SK-N-SH treated with all-trans-retinoic acid at 6 μM for 48 hours (cell line): Measurements from ENCODE around the gene KIF7.

Source experiments
- ATAC-seq: fragments of 200-7000 bp; cut with Tn5 transposase; 3 replicates; pipeline ENCODE4 v1.9.1; 2020; ENCODE audit warnings: mild to moderate bottlenecking, moderate library complexity
- ARNTL ChIP-seq: fragments of 450-650 bp; formaldehyde crosslinking; IDR thresholded peaks from 2 replicates; pipeline ENCODE4 v1.5.0; 2020; ENCODE audit warnings: low read depth, mild to moderate bottlenecking, moderate library complexity, borderline replicate concordance
- BACH2 ChIP-seq: fragments of 250-450 bp; sonication (Bioruptor Pico); IDR thresholded peaks from 2 replicates; pipeline ENCODE4 v1.9.0; 2021; ENCODE audit warnings: mild to moderate bottlenecking, borderline replicate concordance
- ESRRG ChIP-seq: fragments of 250-450 bp; sonication (Bioruptor Pico); IDR thresholded peaks from 2 replicates; pipeline ENCODE4 v1.6.1; 2021; ENCODE audit warnings: mild to moderate bottlenecking
- GLIS3 ChIP-seq: fragments of 250-450 bp; sonication (Bioruptor Pico); IDR thresholded peaks from 2 replicates; pipeline ENCODE4 v1.5.0; 2020; ENCODE audit warnings: mild to moderate bottlenecking, moderate library complexity
- ISL1 ChIP-seq: fragments of 250-450 bp; sonication (Bioruptor Pico); IDR thresholded peaks from 2 replicates; pipeline ENCODE4 v2.1.2; 2022; ENCODE audit warnings: mild to moderate bottlenecking, moderate library complexity
- OSR1 ChIP-seq: fragments of 250-450 bp; sonication (Bioruptor Pico); IDR thresholded peaks from 2 replicates; pipeline ENCODE4 v1.8.0; 2022; ENCODE audit warnings: moderate library complexity, mild to moderate bottlenecking, inconsistent platforms
- RARB ChIP-seq: fragments of 250-450 bp; sonication (Bioruptor Pico); IDR thresholded peaks from 2 replicates; pipeline ENCODE4 v1.8.0; 2021; ENCODE audit warnings: mild to moderate bottlenecking, moderate library complexity
- SNAI2 ChIP-seq: fragments of 250-450 bp; sonication (Bioruptor Pico); IDR thresholded peaks from 2 replicates; pipeline ENCODE4 v1.5.0; 2020; ENCODE audit warnings: mild to moderate bottlenecking, moderate library complexity
- TCF4 ChIP-seq: fragments of 250-450 bp; sonication (Bioruptor Pico); IDR thresholded peaks from 2 replicates; pipeline ENCODE4 v1.8.0; 2021; ENCODE audit warnings: mild to moderate bottlenecking, moderate library complexity, borderline replicate concordance
- ZC3H10 ChIP-seq: fragments of 250-450 bp; sonication (Bioruptor Pico); IDR thresholded peaks from 2 replicates; pipeline ENCODE4 v1.5.1; 2021; ENCODE audit warnings: mild to moderate bottlenecking, moderate library complexity
- ZFP3 ChIP-seq: fragments of 250-450 bp; sonication (Bioruptor Pico); IDR thresholded peaks from 2 replicates; pipeline ENCODE4 v1.5.0; 2020; ENCODE audit warnings: mild to moderate bottlenecking, moderate library complexity
- ZNF565 ChIP-seq: fragments of 450-650 bp; formaldehyde crosslinking; conservative IDR thresholded peaks from 2 replicates; pipeline ENCODE4 v1.5.0; 2020; ENCODE audit warnings: low read depth, mild to moderate bottlenecking, moderate library complexity
- ZNF70 ChIP-seq: fragments of 450-650 bp; formaldehyde crosslinking; IDR thresholded peaks from 2 replicates; pipeline ENCODE4 v1.5.0; 2020; ENCODE audit warnings: mild to moderate bottlenecking, moderate library complexity
- ZNF8 ChIP-seq: fragments of 450-650 bp; formaldehyde crosslinking; IDR thresholded peaks from 2 replicates; pipeline ENCODE4 v1.5.0; 2020; ENCODE audit warnings: mild to moderate bottlenecking, moderate library complexity
- TF ChIP-seq, protein P1 (sequence below): fragments of 250-450 bp; sonication (Bioruptor Pico); IDR thresholded peaks from 2 replicates; pipeline ENCODE4 v1.8.0; 2020; ENCODE audit warnings: mild to moderate bottlenecking, moderate library complexity, borderline replicate concordance
- TF ChIP-seq, protein P2 (sequence below): fragments of 250-450 bp; sonication (Bioruptor Pico); IDR thresholded peaks from 2 replicates; pipeline ENCODE4 v1.8.0; 2021; ENCODE audit warnings: low read depth, mild to moderate bottlenecking, moderate library complexity, borderline replicate concordance
- TF ChIP-seq, protein P3 (sequence below): fragments of 250-450 bp; sonication (Bioruptor Pico); IDR thresholded peaks from 2 replicates; pipeline ENCODE4 v1.5.1; 2021; ENCODE audit warnings: mild to moderate bottlenecking, moderate library complexity
- TF ChIP-seq, protein P4 (sequence below): fragments of 250-450 bp; sonication (Bioruptor Pico); IDR thresholded peaks from 2 replicates; pipeline ENCODE4 v1.5.1; 2020; ENCODE audit warnings: low read depth, mild to moderate bottlenecking, moderate library complexity

Gene KIF7

DNA sequence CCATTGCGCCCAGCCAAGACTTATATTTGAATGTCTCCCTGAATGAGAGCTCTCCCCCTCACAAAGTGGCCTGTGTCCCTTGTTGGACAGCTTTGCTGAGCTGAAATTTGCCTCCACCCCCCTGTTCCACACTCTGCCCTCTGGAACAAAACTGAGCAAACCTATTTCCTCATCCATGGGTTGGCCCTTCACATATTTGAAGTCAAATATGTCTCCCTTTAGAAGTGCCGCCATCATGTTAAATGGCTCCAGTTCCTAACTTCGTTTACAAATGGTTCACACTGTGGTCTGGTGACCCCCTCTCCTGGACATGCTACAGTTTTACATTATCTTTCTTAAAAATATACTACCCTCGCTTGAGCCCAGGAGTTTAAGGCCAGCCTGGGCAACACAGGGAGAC, 19.3 kb upstream of the KIF7 start:
- TF ChIP-seq OSR1 (CRISPR knock-in tag) (no peak), ZNF565 (no peak), ARNTL (CRISPR knock-in tag) (no peak), ISL1 (CRISPR knock-in tag) (no peak), ESRRG (CRISPR knock-in tag) (no peak), RARB (CRISPR knock-in tag) (no peak), ZC3H10 (no peak)
- TF ChIP-seq, protein P1, sequence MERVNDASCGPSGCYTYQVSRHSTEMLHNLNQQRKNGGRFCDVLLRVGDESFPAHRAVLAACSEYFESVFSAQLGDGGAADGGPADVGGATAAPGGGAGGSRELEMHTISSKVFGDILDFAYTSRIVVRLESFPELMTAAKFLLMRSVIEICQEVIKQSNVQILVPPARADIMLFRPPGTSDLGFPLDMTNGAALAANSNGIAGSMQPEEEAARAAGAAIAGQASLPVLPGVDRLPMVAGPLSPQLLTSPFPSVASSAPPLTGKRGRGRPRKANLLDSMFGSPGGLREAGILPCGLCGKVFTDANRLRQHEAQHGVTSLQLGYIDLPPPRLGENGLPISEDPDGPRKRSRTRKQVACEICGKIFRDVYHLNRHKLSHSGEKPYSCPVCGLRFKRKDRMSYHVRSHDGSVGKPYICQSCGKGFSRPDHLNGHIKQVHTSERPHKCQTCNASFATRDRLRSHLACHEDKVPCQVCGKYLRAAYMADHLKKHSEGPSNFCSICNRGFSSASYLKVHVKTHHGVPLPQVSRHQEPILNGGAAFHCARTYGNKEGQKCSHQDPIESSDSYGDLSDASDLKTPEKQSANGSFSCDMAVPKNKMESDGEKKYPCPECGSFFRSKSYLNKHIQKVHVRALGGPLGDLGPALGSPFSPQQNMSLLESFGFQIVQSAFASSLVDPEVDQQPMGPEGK: no peak
- TF ChIP-seq, protein P2, sequence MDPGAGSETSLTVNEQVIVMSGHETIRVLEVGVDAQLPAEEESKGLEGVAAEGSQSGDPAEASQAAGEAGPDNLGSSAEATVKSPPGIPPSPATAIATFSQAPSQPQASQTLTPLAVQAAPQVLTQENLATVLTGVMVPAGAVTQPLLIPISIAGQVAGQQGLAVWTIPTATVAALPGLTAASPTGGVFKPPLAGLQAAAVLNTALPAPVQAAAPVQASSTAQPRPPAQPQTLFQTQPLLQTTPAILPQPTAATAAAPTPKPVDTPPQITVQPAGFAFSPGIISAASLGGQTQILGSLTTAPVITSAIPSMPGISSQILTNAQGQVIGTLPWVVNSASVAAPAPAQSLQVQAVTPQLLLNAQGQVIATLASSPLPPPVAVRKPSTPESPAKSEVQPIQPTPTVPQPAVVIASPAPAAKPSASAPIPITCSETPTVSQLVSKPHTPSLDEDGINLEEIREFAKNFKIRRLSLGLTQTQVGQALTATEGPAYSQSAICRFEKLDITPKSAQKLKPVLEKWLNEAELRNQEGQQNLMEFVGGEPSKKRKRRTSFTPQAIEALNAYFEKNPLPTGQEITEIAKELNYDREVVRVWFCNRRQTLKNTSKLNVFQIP: no peak
- TF ChIP-seq, protein P3, sequence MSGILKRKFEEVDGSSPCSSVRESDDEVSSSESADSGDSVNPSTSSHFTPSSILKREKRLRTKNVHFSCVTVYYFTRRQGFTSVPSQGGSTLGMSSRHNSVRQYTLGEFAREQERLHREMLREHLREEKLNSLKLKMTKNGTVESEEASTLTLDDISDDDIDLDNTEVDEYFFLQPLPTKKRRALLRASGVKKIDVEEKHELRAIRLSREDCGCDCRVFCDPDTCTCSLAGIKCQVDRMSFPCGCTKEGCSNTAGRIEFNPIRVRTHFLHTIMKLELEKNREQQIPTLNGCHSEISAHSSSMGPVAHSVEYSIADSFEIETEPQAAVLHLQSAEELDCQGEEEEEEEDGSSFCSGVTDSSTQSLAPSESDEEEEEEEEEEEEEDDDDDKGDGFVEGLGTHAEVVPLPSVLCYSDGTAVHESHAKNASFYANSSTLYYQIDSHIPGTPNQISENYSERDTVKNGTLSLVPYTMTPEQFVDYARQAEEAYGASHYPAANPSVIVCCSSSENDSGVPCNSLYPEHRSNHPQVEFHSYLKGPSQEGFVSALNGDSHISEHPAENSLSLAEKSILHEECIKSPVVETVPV (CRISPR knock-in tag): no peak
- no peak for ATAC-seq

DNA sequence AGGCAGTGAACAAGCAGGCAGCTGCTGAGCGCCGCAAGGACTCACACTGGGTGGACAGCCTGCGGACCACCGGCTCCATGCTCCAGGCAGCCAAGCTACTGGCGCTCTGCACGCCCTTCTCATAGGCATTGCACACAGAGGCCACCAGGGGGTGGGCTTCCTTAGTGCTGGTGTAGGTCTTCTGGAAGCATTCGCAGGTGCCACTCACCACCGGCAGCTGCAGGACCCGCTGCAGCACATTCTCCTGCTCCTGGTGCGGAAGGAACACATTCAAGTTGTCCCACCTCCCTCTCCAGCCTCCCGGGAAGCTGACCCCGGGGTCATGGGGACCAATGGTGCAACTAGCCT, 17.9 kb upstream of the KIF7 start:
- ATAC-seq: peak; percentile 75
- TF ChIP-seq, protein P2: no peak
- TF ChIP-seq ZFP3 (no peak), SNAI2 (CRISPR knock-in tag) (no peak), BACH2 (CRISPR knock-in tag) (no peak), ZNF8 (no peak), ZNF70 (CRISPR knock-in tag) (no peak), TCF4 (no peak), OSR1 (CRISPR knock-in tag) (no peak)

DNA sequence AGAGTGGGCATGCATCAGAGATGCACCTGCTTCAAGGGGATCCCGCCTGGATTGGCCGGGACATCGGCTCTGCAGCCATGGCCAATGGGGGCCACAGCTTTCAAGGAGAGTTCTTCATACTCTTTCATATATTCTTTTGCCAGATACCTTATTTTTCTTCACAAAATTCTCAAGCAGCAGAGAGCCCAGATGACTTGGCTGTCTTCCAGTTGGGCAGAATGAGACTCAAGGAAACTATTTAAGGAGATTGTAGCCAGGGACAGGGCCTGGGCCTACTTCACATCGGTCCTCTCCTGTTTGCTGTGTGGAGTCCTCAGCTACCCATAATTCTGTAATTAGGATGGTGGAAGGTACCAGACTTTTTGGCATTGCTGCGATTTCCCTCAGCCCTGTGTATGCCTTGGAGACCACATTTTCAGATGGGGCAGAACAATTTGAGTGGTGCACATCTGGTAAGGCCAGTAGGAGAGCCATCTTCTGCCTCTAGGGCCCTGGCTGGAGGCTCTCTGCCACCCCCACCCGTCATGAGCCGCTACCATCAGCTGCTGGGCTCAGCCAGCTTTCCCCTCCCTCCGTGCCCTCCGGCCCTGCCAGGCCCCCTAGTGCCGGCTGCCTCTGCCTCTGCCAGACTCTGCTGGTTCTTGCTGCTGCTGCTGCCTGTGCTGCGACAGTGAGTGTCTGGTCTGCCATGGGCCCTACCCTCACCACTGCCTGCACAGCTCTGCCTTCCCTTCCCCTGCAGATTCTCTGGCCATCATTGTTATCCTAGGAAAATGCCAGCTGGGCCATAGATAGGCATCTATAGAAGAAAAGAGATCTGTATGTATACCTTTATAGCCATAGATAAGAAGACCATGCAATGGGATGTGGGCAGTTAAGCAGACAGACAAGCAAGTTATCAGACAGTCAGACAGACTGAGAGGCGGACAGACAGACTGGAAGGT, 17.2 kb upstream of the KIF7 start:
- TF ChIP-seq GLIS3 (CRISPR knock-in tag) (no peak), ZNF70 (CRISPR knock-in tag) (no peak), RARB (CRISPR knock-in tag) (no peak), SNAI2 (CRISPR knock-in tag) (no peak), ZFP3 (no peak), ISL1 (CRISPR knock-in tag) (no peak), ESRRG (CRISPR knock-in tag) (no peak), OSR1 (CRISPR knock-in tag) (no peak)
- TF ChIP-seq, protein P2: no peak
- TF ChIP-seq, protein P3 (CRISPR knock-in tag): no peak
- TF ChIP-seq, protein P4, sequence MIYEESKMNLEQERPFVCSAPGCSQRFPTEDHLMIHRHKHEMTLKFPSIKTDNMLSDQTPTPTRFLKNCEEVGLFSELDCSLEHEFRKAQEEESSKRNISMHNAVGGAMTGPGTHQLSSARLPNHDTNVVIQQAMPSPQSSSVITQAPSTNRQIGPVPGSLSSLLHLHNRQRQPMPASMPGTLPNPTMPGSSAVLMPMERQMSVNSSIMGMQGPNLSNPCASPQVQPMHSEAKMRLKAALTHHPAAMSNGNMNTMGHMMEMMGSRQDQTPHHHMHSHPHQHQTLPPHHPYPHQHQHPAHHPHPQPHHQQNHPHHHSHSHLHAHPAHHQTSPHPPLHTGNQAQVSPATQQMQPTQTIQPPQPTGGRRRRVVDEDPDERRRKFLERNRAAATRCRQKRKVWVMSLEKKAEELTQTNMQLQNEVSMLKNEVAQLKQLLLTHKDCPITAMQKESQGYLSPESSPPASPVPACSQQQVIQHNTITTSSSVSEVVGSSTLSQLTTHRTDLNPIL: no peak
- TF ChIP-seq, all 23 proteins: peak for 0
- peak; percentile 46 for ATAC-seq
